Lung (tissue), 12 donors: ENCODE results near the gene TBCD. TPM values are rescaled to one million over a fixed set of nuclear protein-coding genes. Genes with fewer than 3 reads are reported as not detected.
"Not testable (repeated sequence)": the region's sequence is repeated elsewhere in the genome, so short reads cannot be mapped to it uniquely, and the experiment has no call there.

Experiments used
- ATAC-seq: fragments of 200-7000 bp; cut with Tn5 transposase; one replicate; pipeline ENCODE4 v1.9.1; 2020; ENCODE audit warnings: moderate number of reproducible peaks; ENCODE audit not compliant: insufficient read depth, low FRiP score
- DNase-seq, 3 donors: peaks; one replicate each; pipeline ENCODE4 v3.0.0-alpha.2; 2013 to 2017
- H3K27ac ChIP-seq, 2 donors: one replicate each; pipeline ENCODE4 v1.5.1; 2013; ENCODE audit warnings: mild to moderate bottlenecking in 2 of 2, moderate library complexity in 2 of 2, control low read depth in 1 of 2, inconsistent platforms in 1 of 2, low read depth in 1 of 2, low read length in 1 of 2
- H3K27me3 ChIP-seq, 3 donors: one replicate each; pipeline ENCODE4 v1.5.1; 2013; ENCODE audit warnings: low read length in 2 of 3; ENCODE audit not compliant: control insufficient read depth in 3 of 3, insufficient read depth in 3 of 3
- H3K36me3 ChIP-seq, 4 donors: one replicate each; pipeline ENCODE4 v1.5.1; 2013; ENCODE audit warnings: low read length in 4 of 4, mild to moderate bottlenecking in 1 of 4, moderate library complexity in 1 of 4; ENCODE audit not compliant: control insufficient read depth in 4 of 4, insufficient read depth in 4 of 4
- H3K4me1 ChIP-seq, 5 donors: one replicate each; pipeline ENCODE4 v1.5.1; 2013; ENCODE audit warnings: low read length in 5 of 5, mild to moderate bottlenecking in 2 of 5, moderate library complexity in 1 of 5; ENCODE audit not compliant: control insufficient read depth in 5 of 5, insufficient read depth in 5 of 5
- H3K4me3 ChIP-seq: one replicate; pipeline ENCODE4 v1.5.1; 2013; ENCODE audit warnings: mild to moderate bottlenecking, control low read depth, moderate library complexity
- H3K9ac ChIP-seq, 2 donors: one replicate each; pipeline ENCODE4 v1.5.1; 2013; ENCODE audit warnings: low read length in 2 of 2, control low read depth in 1 of 2; ENCODE audit not compliant: insufficient read depth in 1 of 2
- H3K9me3 ChIP-seq, 4 donors: one replicate each; pipeline ENCODE4 v1.5.1; 2013; ENCODE audit warnings: low read length in 3 of 4, mild to moderate bottlenecking in 1 of 4, moderate library complexity in 1 of 4; ENCODE audit not compliant: control insufficient read depth in 4 of 4, insufficient read depth in 3 of 4
- WGBS, 2 donors: extraction: QIAGEN DNeasy Blood & Tissue Kit; methylation state at CpG; one replicate each; pipeline ENCODE4 v1.1.7; 2013; 5-methylcytosine and 5-hydroxymethylcytosine counted together
- polyA plus RNA-seq, 2 donors: library from polyadenylated mRNA; stranded (reverse); fragments of 200-250 nt; gene quantifications; one replicate each; pipeline ENCODE4 v1.2.1, GENCODE V29; 2013
- total RNA-seq, 2 donors: library from RNA; depleted of rRNA in 1 of 2; stranded (reverse); fragments of >200 nt in 1 of 2; gene quantifications; one replicate each; pipeline ENCODE4 v1.2.1, GENCODE V29; 2014 to 2021
- TF ChIP-seq, protein P1 (sequence below): IDR thresholded peaks from 2 replicates; pipeline ENCODE4 v1.5.1; 2012; ENCODE audit warnings: mild to moderate bottlenecking; ENCODE audit errors: control extremely low read depth, extremely low read depth
- donor health status: control.
- donor health status: control.
- donor health status: Bipolar disorder and iron deficiency.
- donor health status: healthy.
- donor health status: DM: yes; HTN: yes; CAD: no.

TBCD gene
- total and polyA plus RNA-seq, 4 donors: 57.6 to 119 (median 90.3) TPM

DNA sequence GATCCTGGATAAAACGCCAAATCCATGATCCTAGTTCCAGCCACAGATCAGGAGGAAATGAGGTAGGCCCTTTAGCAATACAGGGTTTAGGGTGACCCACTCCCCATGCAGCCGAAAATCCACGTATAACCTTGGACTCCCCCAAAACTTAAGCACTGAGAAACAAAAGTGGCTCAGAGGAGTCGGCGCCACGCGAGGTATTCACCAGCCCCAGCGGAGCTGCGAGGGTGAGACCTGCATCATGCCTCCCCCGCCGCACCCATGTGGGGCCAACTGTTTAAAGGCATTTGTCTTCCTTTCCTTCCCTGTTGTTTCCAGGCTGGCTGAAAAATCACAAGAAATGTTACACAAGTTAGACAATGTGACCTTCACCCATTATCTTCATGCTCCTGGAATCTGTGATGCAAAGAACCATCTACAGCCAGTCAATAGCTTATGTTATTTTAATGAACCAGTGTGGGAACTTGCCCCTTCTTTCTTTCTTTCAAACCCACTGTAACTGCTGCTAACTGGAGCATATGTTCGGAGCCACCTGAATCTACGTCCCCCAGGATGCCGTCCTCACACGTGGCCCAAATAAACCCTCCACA, 229.4 kb downstream of the TBCD start:
- Histone ChIP-seq H3K4me3 (no peak overlapping the region), H3K27me3 (no peaks in the 10 kb centered on the region), H3K36me3 (no peaks in the 10 kb centered on the region), H3K9me3 (no peaks in the 10 kb centered on the region), H3K27ac (no peak overlapping the region), H3K9ac (no peak overlapping the region), H3K4me1 (peaks cover 0 to 8% (median 0%) of the 10 kb centered on the region in 5 donors)
- 93 to 94% methylated on average over 15 of the region's 15 CpGs for WGBS, 2 donors
- no peak for DNase-seq
- TF ChIP-seq, protein P1, sequence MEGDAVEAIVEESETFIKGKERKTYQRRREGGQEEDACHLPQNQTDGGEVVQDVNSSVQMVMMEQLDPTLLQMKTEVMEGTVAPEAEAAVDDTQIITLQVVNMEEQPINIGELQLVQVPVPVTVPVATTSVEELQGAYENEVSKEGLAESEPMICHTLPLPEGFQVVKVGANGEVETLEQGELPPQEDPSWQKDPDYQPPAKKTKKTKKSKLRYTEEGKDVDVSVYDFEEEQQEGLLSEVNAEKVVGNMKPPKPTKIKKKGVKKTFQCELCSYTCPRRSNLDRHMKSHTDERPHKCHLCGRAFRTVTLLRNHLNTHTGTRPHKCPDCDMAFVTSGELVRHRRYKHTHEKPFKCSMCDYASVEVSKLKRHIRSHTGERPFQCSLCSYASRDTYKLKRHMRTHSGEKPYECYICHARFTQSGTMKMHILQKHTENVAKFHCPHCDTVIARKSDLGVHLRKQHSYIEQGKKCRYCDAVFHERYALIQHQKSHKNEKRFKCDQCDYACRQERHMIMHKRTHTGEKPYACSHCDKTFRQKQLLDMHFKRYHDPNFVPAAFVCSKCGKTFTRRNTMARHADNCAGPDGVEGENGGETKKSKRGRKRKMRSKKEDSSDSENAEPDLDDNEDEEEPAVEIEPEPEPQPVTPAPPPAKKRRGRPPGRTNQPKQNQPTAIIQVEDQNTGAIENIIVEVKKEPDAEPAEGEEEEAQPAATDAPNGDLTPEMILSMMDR: no peak
- no peak for ATAC-seq

DNA sequence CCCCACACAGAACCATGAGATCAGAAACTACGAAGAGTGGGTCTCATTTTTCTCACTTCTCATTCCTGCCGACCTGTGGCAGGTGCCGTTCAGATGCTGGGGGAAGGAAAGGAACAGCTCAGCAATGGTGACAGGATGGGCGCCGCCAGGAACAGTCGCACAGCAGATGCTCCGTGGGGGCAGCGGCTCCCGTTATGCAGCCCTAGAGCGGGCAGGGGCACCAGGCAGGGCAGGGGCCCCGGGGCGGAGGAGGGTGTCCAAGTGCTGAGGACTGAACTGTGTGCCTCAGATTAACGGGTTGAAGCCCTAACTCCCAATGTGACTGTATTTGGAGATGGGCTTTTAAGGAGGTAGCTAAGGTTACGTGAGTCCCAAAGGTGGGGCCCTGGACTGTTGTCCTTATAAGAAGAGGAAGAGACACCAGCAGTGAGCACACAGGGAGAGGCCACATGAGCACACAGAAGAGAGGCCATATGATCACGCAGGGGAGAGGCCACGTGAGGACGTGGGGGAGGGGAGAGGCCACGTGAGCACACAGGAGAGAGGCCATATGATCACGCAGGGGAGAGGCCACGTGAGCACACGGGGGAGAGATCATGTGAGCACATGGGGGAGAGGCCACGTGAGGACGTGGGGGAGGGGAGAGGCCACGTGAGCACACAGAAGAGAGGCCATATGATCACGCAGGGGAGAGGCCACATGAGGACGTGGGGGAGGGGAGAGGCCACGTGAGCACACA, 231.8 kb downstream of the TBCD start:
- TF ChIP-seq, protein P1: no peak
- ATAC-seq: no peak
- 92 to 94% methylated on average over 27 of the region's 27 CpGs for WGBS, 2 donors

DNA sequence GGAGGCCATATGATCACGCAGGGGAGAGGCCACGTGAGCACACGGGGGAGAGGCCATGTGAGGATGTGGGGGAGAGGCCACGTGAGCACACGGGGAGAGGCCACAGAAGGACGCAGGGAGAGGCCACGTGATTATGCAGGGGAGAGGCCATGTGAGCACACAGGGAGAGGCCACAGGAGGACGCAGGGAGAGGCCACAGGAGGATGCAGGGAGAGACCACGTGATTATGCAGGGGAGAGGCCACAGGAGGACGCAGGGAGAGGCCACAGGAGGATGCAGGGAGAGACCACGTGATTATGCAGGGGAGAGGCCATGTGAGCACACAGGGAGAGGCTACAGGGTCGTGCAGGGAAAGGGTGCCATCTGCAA, 232.4 kb downstream of the TBCD start:
- not testable (repeated sequence) for H3K9ac ChIP-seq, H3K27me3 ChIP-seq, H3K4me1 ChIP-seq, ATAC-seq, H3K9me3 ChIP-seq, DNase-seq, H3K4me3 ChIP-seq, H3K27ac ChIP-seq, H3K36me3 ChIP-seq
- 83 to 92% methylated on average over 12 of the region's 12 CpGs for WGBS, 2 donors

More for the DNA sequence above, 231.8 kb downstream of the TBCD start:
- Histone ChIP-seq H3K27me3 (no peaks in the 10 kb centered on the region), H3K9ac (no peak overlapping the region), H3K36me3 (no peaks in the 10 kb centered on the region), H3K27ac (no peak overlapping the region), H3K4me3 (no peak overlapping the region), H3K4me1 (peaks cover 0 to 9% (median 0%) of the 10 kb centered on the region in 5 donors), H3K9me3 (no peaks in the 10 kb centered on the region)
- DNase-seq: no peak

DNA sequence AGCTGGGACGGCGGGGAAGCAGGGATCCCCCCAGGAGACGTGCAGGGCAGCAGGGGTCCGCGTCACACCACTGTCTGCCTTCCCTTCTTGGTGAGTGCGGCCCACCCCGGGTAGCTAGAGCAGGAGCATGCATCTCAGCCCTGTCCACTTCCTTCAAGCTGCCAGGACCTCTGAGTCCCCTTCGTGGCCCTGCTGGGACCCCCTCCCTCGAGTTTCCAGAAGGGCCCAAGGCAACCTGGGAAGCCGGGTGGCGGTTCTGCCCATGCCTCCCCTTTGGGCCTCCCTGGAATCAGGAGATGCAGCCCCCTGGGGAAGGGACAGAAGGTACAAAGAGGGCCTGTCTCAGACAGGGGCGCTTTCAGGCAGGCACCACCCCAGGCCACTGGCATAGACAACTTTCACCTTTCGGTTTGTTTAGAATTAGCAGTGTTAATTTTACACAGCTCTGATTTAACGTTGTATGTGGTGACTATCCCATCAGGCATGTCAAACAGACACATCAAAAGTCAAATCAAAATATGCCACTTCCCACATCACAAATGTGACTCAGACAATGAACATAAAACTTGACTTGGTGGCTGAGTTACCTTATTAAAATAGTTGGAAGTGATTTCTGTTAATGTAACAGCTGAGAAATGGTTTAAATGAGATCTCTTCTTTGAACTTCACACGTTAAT, 233.0 kb downstream of the TBCD start:
- no peaks in the 10 kb centered on the region for H3K36me3 ChIP-seq
- no peak overlapping the region for H3K27ac ChIP-seq
- WGBS, 2 donors: 92 to 94% methylated on average over 15 of the region's 15 CpGs

More for the DNA sequence above, 233.0 kb downstream of the TBCD start:
- no peaks in the 10 kb centered on the region for H3K9me3 ChIP-seq
- TF ChIP-seq, protein P1: no peak
- H3K27me3 ChIP-seq: no peaks in the 10 kb centered on the region
- H3K4me1 ChIP-seq: peaks cover 0 to 9% (median 0%) of the 10 kb centered on the region in 5 donors
- ATAC-seq (no peak), DNase-seq (no peak)
- H3K4me3 ChIP-seq: no peak overlapping the region
- H3K9ac ChIP-seq: no peak overlapping the region
